Bone marrow (tissue), 2 donors: ENCODE results near the gene PPP6R2.
"Not testable (repeated sequence)": the region's sequence is repeated elsewhere in the genome, so short reads cannot be mapped to it uniquely, and the experiment has no call there.

ENCODE experiments used
- DNase-seq, 2 donors: peaks; one replicate each; lab custom pipeline; 2025; lab: John Stamatoyannopoulos, UW

Gene PPP6R2

DNA sequence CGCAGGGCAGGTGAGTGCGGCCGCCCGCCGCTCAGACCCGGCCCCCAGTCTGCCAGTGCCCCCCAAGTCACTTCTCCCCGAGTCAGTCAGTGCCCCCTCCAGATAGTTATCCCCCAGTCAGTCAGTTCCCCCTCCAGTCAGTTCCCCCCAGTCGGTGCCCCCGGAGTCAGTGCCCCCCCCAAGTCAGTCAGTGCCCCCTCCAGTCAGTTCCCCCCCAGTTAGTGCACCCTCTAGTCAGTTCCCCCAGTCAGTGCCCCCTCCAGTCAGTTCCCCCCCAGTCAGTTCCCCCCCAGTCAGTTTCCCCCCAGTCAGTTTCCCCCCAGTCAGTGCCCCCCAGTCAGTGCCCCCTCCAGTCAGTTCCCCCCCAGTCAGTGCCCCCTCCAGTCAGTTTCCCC lies 411 bp downstream of the PPP6R2 start:
- DNase-seq, result no peak

DNA sequence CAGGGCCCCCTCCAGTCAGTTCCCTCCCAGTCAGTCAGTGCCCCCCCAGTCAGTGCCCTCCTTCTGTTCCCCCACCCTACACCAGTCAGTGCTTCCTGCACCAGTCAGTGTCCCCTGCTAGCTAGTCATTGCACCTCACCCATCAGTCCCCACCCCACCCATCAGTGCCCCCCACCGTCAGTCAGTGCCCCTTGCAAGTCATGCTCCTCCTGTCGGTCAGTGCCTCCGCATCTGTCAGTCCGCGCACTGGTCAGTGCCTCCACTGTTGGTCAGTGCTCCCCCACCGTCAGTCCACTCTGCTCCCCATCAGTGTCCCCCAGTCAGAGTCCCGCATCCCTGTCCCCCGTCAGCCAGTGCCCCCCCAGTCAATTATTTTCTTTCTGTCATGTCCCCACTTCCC lies 3.3 kb downstream of the PPP6R2 start:
- DNase-seq, result no peak

DNA sequence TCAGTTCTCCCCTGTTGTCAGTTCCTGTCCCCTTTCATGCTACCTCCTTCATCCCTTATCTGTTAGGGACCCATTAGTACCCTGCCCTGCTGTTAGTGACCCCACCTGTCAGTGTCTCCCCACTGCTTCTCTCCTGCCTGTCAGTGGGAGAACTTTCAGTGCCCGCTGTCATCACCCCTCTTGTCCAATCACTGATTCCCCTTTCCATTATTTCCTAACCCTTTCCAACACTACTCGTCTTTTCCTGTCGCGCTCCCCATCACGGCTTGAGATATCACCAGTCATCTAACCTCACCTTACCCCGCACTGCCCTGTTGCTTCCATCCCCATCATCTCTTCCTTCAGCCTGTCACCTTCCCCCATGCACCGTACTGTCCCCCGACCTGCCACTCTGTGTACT lies 4.0 kb downstream of the PPP6R2 start:
- DNase-seq, result no peak

DNA sequence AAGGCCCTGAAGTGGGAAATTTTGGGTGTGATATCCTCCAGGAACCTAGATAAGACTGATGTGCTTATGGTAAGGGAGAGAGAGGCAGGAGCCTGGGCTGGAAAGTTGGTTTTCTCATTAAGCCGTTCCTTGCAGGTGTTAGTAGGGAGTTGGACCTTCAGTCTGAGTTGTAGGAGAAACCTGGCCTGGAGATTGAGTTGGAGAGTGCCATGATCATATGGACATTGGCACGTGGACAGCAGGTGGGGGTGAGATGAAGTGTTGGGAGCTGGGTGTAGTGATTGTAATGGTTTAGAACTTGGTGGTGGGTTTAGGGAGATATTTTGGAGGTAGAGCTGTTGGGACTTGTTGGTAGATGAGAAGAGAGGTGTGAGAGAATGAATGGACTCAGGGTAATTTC lies 4.9 kb downstream of the PPP6R2 start:
- no peak for DNase-seq

DNA sequence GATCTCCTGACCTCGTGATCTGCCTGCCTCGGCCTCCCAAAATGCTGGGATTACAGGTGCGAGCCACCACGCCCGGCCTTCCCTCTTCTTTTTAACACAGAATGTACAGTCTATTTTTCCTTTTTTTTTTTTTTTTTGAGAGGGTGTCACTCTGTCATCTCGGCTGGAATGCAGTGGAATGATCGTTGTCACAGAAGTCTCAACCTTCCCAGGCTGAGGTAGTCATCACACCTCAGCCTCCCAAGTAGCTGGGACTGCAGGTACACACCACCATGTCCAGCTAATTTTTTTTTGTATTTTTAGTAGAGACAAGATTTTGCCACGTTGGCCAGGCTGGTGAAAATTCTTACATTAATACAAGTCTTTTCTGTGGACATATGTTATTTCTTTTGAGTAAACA lies 13.1 kb downstream of the PPP6R2 start:
- no peak for DNase-seq

DNA sequence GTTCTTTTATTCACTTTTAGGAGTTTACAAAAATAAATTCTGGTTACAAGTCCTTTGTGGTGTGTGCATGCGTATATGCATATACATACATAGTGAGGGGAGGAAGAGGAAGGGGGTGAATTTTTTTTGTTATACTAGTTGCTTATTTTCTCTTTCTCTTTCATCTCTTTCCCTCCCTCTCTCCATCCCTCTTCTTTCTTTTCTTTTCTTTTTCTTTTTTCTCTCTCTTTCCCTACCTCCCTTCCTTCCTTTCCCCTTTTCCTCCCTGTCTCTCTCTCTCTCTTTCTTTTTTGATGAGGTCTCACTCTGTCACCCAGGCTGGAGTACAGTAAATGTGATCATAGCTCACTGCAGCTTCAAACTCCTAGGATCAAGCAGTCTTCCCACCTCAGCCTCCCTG lies 14.1 kb downstream of the PPP6R2 start:
- no peak for DNase-seq

DNA sequence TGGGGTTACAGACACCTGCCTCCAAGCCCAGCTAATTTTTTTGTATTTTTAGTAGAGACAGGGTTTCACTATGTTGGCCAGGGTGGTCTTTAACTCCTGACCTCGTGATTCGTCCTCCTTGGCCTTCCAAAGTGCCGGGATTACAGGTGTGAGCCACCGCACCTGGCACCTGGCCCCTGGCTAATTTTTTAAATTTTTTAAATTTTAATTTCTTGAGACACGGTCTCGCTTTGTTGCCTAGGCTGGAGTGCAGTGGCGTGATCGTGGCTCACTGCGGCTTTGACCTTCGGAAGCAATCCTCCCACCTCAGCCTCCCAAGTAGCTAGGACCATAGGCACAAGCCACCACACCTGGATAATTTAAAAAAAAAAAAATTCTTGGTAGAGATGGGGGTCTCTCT lies 14.6 kb downstream of the PPP6R2 start:
- DNase-seq, result no peak

DNA sequence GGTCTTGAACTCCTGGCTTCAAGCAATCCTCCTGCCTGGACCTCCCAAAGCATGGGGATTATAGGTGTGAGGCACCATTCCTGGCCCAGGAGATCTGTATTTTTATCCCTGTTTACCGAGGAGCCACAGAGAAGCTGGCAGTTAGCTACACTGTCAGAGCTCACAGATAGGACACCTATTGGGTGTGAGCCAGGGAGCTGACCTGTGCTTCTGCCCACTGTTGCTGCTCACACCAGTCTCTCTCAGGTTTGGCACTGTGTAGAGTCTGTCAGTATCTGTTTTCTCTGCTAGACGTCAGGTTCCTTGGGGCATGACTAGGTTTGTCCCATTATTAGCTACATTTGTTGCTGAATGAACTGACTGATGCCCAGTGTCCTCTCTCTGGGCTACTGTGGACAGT lies 17.5 kb downstream of the PPP6R2 start:
- no peak for DNase-seq

DNA sequence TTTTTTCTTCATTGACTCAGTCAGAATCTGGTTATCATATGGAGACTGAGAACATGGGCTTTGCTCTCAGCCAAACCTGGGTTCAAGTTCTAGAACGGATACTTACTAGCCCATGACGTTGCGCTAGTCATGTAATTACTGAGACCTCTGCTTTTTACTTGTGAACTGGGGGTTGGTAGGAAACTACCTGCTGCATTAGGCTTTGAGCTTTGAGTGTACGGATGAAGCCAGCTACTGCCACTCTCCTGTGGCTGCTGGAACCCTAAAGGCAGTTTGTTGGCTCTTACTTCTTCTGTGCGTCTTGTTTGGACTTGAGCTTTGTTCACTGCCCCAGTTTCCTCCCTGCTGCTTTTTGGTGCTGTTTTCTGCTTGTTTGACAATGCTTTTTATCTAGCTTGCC lies 18.1 kb downstream of the PPP6R2 start:
- no peak for DNase-seq

DNA sequence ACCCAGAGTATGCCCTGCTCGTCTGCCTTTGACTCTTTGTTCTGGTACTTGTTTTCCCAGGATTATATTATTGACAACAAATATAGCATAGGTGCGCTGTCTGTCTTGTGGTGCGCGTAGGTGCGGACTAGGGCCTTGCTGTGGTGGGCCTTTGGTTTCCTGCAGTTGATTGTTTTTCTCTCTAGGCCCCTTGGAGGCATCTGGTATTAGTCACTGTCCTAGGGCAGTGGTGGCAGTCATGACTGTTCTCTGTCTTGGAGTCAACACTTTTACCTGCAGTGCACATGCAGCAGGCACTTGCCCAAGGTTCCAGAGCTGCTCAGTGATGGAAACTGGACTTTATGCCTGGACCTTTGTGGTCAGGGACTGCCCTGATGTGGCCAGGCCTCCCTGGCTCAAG lies 18.6 kb downstream of the PPP6R2 start:
- DNase-seq, result no peak

DNA sequence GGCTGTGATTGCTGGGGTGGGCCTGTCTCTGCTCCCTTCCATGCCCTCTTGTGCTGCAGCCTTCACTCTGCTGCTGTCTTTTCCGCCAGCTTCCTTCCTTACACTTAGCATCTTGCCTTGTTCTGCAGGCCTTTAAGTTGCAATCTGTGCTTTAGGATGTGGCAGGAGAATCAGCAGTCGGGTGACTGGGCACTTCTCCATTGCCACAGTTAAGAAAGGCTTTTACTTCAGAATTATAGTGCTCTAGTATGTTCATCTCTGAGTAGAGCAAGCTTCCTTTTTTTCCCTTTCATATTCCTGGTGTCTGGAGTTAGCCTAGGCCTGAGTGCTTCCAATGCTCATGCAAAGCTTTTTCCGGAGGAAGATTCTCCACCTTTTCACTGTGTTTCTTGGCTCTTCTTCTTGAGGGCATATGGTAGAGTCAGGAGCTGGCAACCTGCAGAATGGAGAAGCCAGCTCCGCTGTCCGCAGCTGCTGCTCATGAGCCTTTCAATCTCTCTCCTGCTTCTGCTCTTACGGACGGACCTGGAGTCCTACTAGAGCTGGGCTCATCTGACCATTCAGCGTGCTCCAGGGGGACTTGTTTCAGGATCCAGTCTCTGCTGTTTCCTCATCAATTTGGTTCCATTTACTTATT lies 20.2 kb downstream of the PPP6R2 start:
- DNase-seq, result no peak

DNA sequence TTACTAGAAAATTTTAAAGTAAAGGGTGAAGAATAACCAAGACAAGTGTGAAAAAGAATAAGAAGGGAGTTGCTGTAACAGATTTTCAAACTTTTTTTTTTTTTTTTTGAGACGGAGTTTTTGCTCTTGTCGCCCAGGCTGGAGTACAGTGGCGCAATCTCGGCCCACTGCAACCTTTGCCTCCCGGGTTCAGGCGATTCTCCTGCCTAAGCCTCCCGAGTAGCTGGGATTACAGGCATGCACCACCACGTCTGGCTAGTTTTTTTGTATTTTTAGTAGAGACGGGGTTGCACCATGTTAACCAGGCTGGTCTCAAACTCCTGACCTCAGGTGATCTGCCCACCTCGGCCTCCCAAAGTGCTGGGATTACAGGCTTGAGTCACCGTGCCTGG lies 20.7 kb downstream of the PPP6R2 start:
- not testable (repeated sequence) for DNase-seq

DNA sequence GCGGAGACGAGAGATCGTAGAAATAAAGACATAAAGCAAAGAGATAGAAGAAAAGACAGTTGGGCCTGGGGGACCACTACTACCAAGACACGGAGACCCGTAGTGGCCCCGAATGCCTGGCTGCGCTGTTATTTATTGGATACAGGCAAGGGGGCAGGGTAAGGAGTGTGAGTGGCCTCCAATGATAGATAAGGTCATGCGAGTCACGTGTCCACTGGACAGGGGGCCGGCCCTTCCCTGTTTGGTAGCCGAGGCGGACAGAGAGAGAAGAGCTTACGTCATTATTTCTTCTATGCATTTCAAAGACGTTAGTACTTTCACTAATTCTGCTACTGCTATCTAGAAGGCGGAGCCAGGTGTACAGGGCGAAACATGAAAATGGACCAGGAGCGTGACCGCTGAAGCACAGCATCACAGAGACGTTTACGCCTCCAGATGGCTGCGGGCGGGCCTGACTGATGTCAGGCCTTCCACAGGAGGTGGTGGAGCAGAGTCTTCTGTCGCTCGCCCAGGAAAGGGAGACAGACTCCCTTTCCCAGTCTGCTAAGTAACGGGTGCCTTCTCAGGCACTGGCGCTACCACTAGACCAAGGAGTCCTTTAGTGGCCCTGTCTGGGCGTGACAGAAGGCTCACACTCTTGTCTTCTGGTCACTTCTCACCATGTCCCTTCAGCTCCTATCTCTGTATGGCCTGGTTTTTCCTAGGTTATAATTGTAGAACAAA lies 24.8 kb downstream of the PPP6R2 start:
- DNase-seq, result no peak

DNA sequence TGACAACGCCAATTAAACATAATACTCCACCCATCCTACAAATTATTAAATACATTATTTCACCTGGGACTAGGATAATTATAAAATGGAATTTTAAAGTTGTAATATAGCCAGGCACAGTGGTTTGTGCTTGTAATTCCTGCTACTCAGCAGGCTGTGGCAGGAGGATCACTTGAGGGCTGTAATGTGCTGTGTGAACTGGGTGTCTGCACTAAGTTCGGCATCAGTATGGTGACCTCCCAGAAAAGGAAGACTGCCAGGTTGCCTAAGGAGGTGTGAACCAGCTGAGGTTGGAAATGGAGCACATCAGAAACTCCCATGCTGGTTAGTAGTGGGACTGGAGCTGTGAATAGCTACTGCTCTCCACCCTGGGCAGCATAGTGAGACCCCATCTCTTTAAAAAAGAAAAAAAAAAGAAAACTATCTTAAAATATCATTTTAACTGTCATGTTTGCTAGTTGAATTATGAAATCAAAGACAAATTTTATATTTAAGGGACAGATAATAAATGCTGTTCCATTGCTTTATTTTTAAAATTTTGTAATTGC lies 28.0 kb downstream of the PPP6R2 start:
- no peak for DNase-seq

DNA sequence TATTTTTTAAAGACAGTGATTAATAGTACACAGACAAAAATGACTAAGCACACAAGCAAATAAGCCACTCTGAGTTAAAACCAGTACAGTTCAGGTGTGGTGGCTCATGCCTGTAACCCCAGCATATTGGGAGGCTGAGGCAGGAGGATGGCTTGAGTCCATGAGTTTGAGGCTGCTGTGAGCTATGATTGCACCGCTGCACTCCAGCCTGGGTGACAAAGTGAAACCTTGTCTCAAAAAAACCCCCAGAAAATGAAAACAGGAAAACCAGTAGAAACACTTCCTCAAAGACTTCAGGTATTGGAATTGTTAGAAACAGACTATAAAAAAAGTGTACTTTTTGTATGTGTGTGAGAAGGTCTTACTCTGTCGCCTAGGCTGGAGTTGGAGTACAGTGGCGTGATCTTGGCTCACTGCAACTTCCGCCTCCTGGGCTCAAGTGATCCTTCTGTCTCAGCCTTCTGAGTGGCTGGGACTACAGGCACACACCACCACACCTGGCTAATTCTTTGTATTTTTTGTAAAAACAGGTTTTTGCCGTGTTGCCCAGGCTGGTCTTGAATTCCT lies 33.0 kb downstream of the PPP6R2 start:
- DNase-seq, result peak in 1 of 2 donors; percentile 32

DNA sequence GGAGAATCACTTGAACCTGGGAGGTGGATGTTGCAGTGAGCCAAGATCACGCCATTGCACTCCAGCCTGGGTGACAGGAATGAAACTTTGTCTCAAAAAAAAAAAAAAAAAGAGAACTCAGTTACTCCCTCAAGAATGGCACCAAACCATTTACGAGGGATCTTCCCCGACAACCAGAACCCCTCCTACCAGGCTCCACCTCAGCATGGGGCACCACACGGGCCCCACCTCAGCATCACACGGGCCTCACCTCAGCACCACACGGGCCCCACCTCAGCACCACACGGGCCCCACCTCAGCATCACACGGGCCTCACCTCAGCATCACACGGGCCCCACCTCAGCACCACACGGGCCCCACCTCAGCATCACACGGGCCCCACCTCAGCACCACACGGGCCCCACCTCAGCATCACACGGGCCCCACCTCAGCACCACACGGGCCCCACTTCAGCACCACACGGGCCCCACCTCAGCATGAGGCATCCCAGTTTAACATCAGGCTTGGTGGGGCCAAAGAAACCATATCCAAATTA lies 38.0 kb downstream of the PPP6R2 start:
- DNase-seq, result not testable (repeated sequence)

DNA sequence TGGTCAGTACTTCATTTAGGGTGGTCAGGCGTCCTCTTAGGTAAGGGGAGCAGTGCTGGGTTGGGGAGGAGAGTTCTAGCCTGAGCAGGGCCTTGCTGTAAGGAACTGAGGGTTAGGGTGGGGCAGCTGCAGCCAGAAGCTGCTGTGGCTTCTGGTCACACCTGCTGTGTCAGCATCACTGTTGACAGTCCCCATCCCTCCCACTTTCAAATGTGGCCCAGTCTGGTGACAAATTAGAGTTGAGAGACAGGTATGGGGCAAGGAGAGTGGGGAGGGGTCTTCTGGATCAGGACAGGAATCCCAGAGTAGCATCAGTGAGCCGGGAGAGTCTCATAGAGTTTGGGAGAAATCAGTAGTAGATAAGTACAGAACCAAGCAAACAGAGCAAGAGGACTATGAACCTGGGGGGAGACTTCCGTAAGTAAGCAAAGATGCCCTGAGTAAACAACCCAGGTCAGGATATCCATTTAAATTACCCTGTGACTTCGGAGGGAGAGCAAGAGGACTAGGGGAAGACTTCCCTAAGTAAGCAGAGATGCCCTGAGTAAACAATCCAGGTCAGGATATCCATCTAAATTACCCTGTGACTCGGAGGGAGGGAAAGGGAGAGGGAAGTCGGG lies 53.7 kb downstream of the PPP6R2 start:
- no peak for DNase-seq

DNA sequence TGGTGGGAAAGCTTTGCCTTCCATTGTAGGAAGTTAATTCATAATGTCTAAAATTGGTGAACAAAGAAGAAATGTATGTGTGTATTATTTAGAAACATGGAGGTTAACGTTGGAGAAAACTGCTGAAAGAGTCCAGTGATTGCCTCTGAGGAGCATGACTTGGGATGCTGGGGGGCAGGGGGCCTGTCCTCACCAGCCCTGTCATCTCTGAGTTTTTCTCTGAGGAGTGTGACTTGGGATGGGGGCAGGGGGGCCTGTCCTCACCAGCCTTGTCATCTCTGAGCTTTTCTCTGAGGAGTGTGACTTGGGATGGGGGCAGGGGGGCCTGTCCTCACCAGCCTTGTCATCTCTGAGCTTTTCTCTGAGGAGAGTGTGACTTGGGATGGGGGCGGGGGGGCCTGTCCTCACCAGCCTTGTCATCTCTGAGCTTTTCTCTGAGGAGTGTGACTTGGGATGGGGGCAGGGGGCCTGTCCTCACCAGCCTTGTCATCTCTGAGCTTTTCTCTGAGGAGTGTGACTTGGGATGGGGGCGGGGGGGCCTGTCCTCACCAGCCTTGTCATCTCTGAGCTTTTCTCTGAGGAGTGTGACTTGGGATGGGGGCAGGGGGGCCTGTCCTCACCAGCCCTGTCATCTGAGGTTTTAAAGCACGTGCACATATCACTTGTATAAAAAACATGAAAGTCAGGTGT lies 54.4 kb downstream of the PPP6R2 start:
- DNase-seq, result not testable (repeated sequence)

DNA sequence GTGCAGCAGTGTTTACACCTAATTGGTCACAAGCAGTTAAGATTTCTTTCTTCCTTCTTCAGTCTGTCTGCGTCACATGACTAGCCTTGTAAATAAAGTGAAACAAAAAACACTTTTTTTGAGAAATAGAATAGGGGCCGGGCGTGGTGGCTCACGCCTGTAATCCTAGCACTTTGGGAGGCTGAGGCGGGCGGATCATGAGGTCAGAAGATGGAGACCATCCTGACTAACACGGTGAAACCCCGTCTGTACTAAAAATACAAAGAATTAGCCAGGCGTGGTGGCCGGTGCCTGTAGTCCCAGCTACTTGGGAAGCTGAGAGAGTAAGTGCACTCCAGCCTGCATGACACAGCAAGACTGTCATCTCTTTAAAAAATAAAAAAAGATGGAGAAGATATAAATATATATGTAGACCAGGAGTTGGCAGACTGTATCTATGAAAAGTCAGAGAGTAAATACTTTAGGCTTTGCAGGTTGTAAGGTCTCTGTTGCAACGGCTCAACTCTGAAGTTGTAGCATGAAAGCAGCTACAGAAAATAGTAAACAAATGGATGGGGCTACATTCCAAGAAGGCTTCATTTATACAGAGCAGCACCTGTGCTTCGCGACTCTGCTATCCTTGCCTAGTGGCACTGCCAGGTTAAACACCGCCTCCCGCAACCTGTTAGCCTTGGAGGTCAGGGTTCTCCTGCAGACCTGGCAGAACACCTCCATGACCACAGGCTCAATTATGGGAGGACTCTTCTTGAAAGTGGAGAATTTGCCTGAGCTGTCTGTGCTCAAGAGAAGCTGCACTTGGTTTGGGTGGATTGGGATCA lies 55.9 kb downstream of the PPP6R2 start:
- DNase-seq, result no peak

DNA sequence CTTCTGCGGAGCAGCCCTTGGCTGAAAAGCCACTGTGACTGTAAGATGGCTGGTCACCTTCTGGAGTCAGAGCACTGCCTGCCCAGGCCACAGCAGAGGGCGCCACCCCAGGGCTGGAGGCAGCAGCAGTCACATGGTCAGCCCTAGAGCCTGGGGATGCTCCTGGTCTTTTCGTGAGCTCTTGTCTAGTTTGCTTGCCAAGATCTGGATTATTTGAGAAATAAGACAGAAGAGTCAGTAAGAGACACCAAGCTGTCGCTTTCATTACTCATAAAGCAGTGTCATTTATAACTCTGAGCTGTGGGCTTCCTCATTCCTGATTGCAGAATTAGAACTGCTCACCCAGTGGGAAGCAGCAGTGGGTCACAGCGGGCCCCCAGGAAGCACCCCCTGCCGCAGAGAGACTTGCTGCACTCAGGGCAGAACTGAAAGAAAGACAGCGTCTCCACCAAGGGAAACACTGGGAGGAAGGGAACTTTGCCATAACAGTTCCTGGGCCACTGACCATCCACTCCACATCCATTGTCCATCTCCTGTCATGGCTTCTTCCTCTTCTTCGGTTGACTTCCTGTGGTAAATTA lies 56.7 kb downstream of the PPP6R2 start:
- DNase-seq, result peak in 1 of 2 donors; percentile 11

DNA sequence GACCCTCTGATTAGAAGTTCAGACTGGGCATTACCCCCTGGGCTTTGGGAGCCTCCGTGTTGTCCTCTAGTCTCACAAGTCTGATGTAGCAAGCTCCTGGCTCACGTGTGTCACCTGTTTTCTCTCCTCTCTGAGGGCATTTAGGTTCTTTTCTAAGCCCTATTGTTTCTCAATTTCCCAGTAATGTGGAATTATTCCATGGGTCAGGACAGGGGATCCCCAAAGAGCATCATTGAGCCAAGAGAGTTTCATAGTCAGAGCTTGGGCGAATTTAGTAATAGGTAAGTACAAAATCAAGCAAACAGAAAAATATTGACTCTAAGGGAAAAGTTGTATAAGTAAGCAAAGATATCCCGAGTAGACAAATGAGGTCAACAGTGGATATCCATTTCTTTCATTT lies 57.3 kb downstream of the PPP6R2 start:
- DNase-seq, result no peak
